Lower leg skin (tissue), 3 donors: Measurements from ENCODE around the gene NF1.

Source experiments
- CTCF ChIP-seq, 3 donors: fragments of 450-650 bp; IDR thresholded peaks; one replicate each; pipeline ENCODE4 v1.5.1; 2016; ENCODE audit warnings: antibody characterized with exemption in 3 of 3, mild to moderate bottlenecking in 3 of 3, moderate library complexity in 2 of 3
- POLR2A ChIP-seq, 2 donors: fragments of 450-650 bp; IDR thresholded peaks; one replicate each; pipeline ENCODE4 v1.6.1; 2016 to 2017; ENCODE audit warnings: antibody characterized with exemption in 2 of 2, mild to moderate bottlenecking in 1 of 2, moderate library complexity in 1 of 2

- no peak for TF ChIP-seq POLR2A (IDR thresholded peaks at IDR 0.05)
- TF ChIP-seq CTCF (IDR thresholded peaks at IDR 0.05) = no peak
Observed at GRCh38 chr17:31101943-31102342, 7.2 kb downstream of the NF1 start.
